Astrocyte (in vitro differentiated cells and primary cell): ENCODE data around the gene VAV2. TPM values are rescaled to one million over a fixed set of nuclear protein-coding genes. Genes with fewer than 3 reads are reported as not detected.
"Not testable (repeated sequence)": the region's sequence is repeated elsewhere in the genome, so short reads cannot be mapped to it uniquely, and the experiment has no call there.

Experiments used
- DNase-seq: peaks from one replicate; pipeline ENCODE4 v3.0.0-alpha.2; 2010; ENCODE audit warnings: low read depth
- FAIRE-seq: peaks from 2 replicates; lab custom pipeline; 2011; peaks lifted over from hg19 to GRCh38; lab: Jason Lieb, UNC
- H2AFZ ChIP-seq: 2 replicates; pipeline ENCODE4 v1.6.0; 2012; ENCODE audit warnings: low read depth, low read length, inconsistent platforms
- H3K27ac ChIP-seq: 2 replicates; pipeline ENCODE4 v1.5.1; 2011; ENCODE audit warnings: low read depth, low read length, inconsistent platforms
- H3K27me3 ChIP-seq: 2 replicates; pipeline ENCODE4 v1.6.0; 2011; ENCODE audit warnings: low read length, inconsistent platforms; ENCODE audit not compliant: insufficient read depth
- H3K36me3 ChIP-seq: 2 replicates; pipeline ENCODE4 v1.5.1; 2011; ENCODE audit warnings: low read length, inconsistent platforms; ENCODE audit not compliant: insufficient read depth
- H3K4me1 ChIP-seq: 2 replicates; pipeline ENCODE4 v1.5.1; 2011; ENCODE audit warnings: low read length, inconsistent platforms; ENCODE audit not compliant: insufficient read depth
- H3K4me2 ChIP-seq: 2 replicates; pipeline ENCODE4 v1.6.0; 2012; ENCODE audit warnings: low read length, inconsistent platforms
- H3K4me3 ChIP-seq: 2 replicates; pipeline ENCODE4 v1.5.1; 2011; ENCODE audit warnings: low read depth, mild to moderate bottlenecking, low read length, inconsistent platforms; ENCODE audit not compliant: insufficient read depth
- H3K79me2 ChIP-seq: 2 replicates; pipeline ENCODE4 v1.6.0; 2012; ENCODE audit warnings: mild to moderate bottlenecking, low read length, inconsistent platforms; ENCODE audit not compliant: insufficient read depth
- H3K9ac ChIP-seq: 2 replicates; pipeline ENCODE4 v1.6.0; 2012; ENCODE audit warnings: mild to moderate bottlenecking, low read length, inconsistent platforms
- H3K9me3 ChIP-seq: 2 replicates; pipeline ENCODE4 v1.5.1; 2012; ENCODE audit warnings: low read depth, mild to moderate bottlenecking, low read length, inconsistent platforms; ENCODE audit not compliant: insufficient read depth
- H4K20me1 ChIP-seq: 2 replicates; pipeline ENCODE4 v1.6.0; 2012; ENCODE audit warnings: low read length, inconsistent platforms; ENCODE audit not compliant: insufficient read depth
- H3K27ac Mint-ChIP-seq: one replicate; pipeline ENCODE4 v1.8.0; 2021; ENCODE audit warnings: mild to moderate bottlenecking, mixed read lengths; ENCODE audit not compliant: unreplicated experiment
- H3K27me3 Mint-ChIP-seq: one replicate; pipeline ENCODE4 v1.8.0; 2021; ENCODE audit warnings: low read depth, mixed read lengths; ENCODE audit not compliant: unreplicated experiment
- H3K36me3 Mint-ChIP-seq: one replicate; pipeline ENCODE4 v1.8.0; 2021; ENCODE audit warnings: low read depth, mixed read lengths; ENCODE audit not compliant: unreplicated experiment
- H3K4me1 Mint-ChIP-seq: one replicate; pipeline ENCODE4 v1.8.0; 2021; ENCODE audit warnings: low read depth, mixed read lengths; ENCODE audit not compliant: unreplicated experiment
- H3K4me3 Mint-ChIP-seq: one replicate; pipeline ENCODE4 v1.8.0; 2021; ENCODE audit warnings: mild to moderate bottlenecking, moderate library complexity, mixed read lengths; ENCODE audit not compliant: unreplicated experiment
- H3K9me3 Mint-ChIP-seq: one replicate; pipeline ENCODE4 v1.8.0; 2021; ENCODE audit warnings: mild to moderate bottlenecking, mixed read lengths; ENCODE audit not compliant: unreplicated experiment
- EZH2 ChIP-seq: IDR thresholded peaks from 2 replicates; pipeline ENCODE4 v1.6.1; 2012; ENCODE audit warnings: mild to moderate bottlenecking, low read length, inconsistent platforms; ENCODE audit not compliant: insufficient read depth
- total RNA-seq: library from RNA; stranded (reverse); gene quantifications from 2 replicates; pipeline ENCODE4 v1.2.1, GENCODE V29; 2021
- TF ChIP-seq, protein P1 (sequence below): IDR thresholded peaks from 2 replicates; pipeline ENCODE4 v1.5.1; 2011; ENCODE audit warnings: low read depth, mild to moderate bottlenecking, inconsistent platforms, low read length, moderate library complexity; ENCODE audit not compliant: insufficient read depth

Gene VAV2
- total RNA-seq, 1 donor from 2014 or later: 36.5 TPM

DNA sequence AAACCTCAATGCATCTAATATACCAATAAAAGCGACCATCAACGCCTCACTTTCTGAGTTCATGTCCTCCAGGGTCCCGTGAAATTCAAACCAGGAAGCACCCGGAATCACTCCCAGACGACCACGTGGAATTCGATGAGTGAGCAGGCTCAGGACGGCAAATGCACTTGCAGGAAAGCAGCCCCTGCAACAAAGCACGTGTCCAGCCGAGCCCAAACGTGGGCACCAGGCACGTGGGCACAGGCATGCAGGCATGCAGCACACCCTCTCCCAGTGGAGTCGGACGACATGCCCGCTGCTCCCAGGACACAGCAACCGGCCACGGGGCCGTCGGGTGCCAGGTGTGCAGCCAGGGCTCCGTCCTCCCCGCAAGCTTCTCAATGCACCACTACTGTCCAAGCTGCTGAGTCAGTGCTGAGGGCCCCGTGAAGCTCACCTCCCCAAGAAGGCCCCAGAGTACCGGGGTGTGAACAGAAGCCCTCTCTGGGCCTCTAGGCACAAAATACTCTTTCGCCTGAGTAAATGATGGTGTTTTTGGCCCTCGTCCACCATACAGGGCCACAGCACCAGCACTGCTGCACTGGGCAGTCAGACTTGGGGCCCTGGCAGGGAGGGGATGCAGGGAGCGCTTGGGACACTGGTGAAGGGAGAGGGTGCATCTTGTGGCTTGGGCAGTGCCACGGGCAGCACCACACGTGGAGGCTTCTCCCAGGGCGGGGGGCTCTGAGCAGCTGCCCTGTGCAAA is 87.6 kb downstream of the VAV2 start:
- Mint-ChIP-seq H3K4me3 (no peak overlapping the region), H3K27me3 (no peaks in the 10 kb centered on the region), H3K27ac (no peak overlapping the region), H3K36me3 (peaks cover 5% of the 10 kb centered on the region), H3K9me3 (no peaks in the 10 kb centered on the region), H3K4me1 (peaks cover 7% of the 10 kb centered on the region)
- H2AFZ ChIP-seq: no peak overlapping the region
- no peak overlapping the region for H3K4me2 ChIP-seq
- peaks cover 6% of the 10 kb centered on the region for H3K4me1 ChIP-seq
- peaks cover 83% of the 10 kb centered on the region for H4K20me1 ChIP-seq
- H3K79me2 ChIP-seq: peaks cover 88% of the 10 kb centered on the region
- no peak overlapping the region for H3K9ac ChIP-seq
- TF ChIP-seq, protein P1, sequence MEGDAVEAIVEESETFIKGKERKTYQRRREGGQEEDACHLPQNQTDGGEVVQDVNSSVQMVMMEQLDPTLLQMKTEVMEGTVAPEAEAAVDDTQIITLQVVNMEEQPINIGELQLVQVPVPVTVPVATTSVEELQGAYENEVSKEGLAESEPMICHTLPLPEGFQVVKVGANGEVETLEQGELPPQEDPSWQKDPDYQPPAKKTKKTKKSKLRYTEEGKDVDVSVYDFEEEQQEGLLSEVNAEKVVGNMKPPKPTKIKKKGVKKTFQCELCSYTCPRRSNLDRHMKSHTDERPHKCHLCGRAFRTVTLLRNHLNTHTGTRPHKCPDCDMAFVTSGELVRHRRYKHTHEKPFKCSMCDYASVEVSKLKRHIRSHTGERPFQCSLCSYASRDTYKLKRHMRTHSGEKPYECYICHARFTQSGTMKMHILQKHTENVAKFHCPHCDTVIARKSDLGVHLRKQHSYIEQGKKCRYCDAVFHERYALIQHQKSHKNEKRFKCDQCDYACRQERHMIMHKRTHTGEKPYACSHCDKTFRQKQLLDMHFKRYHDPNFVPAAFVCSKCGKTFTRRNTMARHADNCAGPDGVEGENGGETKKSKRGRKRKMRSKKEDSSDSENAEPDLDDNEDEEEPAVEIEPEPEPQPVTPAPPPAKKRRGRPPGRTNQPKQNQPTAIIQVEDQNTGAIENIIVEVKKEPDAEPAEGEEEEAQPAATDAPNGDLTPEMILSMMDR: no peak
- TF ChIP-seq EZH2: no peak
- no peak overlapping the region for H3K27ac ChIP-seq
- H3K27me3 ChIP-seq: no peaks in the 10 kb centered on the region
- DNase-seq (peak; percentile 13), FAIRE-seq (no peak)
- no peaks in the 10 kb centered on the region for H3K9me3 ChIP-seq
- H3K36me3 ChIP-seq: no peaks in the 10 kb centered on the region
- H3K4me3 ChIP-seq: no peak overlapping the region

DNA sequence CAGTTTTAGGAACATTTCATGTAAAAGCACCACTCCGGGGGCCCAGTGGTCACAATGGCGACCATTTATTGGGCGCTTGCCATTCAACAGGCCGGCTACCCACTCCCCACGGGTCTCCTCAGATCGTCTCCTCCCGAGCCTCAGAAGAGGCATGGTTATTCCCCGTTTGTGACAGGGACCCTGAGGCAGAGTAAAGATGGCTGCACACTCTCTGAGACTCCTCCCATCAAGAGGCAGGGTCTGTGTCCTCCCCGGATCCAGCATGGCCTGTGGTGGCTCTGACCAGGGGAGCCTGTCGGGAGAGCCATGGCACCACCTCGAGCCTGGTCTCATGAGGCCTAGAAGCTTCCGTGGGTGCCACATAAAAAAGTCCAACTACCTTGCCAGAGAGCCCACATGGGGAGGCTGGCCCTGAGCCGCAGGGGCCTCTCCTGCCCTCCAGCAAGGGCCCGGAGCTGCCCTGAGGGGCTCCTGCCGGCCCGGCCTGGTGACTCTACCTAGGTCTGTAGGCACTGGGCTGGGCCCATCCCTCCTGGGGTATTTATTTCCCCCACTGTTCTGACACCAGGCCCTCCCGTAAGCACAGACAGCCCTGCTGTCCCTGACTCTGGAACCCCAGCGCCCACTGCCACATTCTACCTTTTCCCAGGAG is 90.8 kb downstream of the VAV2 start:
- H3K9me3 ChIP-seq: no peaks in the 10 kb centered on the region
- no peaks in the 10 kb centered on the region for H3K36me3 ChIP-seq
- Mint-ChIP-seq H3K4me3 (no peak overlapping the region), H3K4me1 (peaks cover 5% of the 10 kb centered on the region), H3K9me3 (no peaks in the 10 kb centered on the region), H3K36me3 (peaks cover 8% of the 10 kb centered on the region), H3K27ac (no peak overlapping the region), H3K27me3 (no peaks in the 10 kb centered on the region)
- TF ChIP-seq, protein P1: no peak
- no peak for TF ChIP-seq EZH2
- H3K79me2 ChIP-seq: peaks cover 75% of the 10 kb centered on the region
- H2AFZ ChIP-seq: no peak overlapping the region
- no peak overlapping the region for H3K9ac ChIP-seq
- H3K27me3 ChIP-seq: no peaks in the 10 kb centered on the region
- no peak overlapping the region for H3K27ac ChIP-seq
- no peak overlapping the region for H3K4me2 ChIP-seq
- H3K4me1 ChIP-seq: peaks cover 3% of the 10 kb centered on the region
- H3K4me3 ChIP-seq: no peak overlapping the region
- DNase-seq: no peak
- no peak for FAIRE-seq
- H4K20me1 ChIP-seq: peaks cover 66% of the 10 kb centered on the region

DNA sequence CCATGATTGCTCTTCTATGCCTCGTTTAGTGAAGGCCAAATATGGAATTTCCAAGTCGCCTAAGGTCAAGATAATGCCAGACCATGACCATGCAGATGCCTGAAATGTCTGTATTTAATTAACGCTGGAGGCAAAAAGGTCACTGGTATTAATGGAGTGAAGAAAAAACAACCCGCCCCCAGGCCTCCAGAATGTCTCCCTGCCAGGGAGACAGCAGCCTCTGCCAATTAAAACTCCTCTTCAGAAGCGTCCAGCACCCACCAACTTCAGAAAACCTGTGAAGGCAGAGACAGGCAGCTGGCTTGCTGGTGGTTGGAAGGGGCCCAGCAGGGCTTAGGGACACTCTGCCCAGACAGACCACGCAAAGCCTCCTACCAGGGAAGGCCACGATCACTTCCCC is 94.4 kb downstream of the VAV2 start:
- Histone ChIP-seq H3K4me1 (no peaks in the 10 kb centered on the region), H3K4me2 (no peak overlapping the region), H3K9me3 (no peaks in the 10 kb centered on the region), H3K27ac (no peak overlapping the region), H3K27me3 (no peaks in the 10 kb centered on the region), H3K36me3 (no peaks in the 10 kb centered on the region), H3K79me2 (peaks cover 58% of the 10 kb centered on the region), H3K4me3 (no peak overlapping the region), H4K20me1 (peaks cover 38% of the 10 kb centered on the region), H2AFZ (no peak overlapping the region), H3K9ac (no peak overlapping the region)
- TF ChIP-seq, protein P1: no peak
- DNase-seq: no peak
- Mint-ChIP-seq H3K4me3 (no peak overlapping the region), H3K4me1 (no peaks in the 10 kb centered on the region), H3K9me3 (no peaks in the 10 kb centered on the region), H3K27me3 (no peaks in the 10 kb centered on the region), H3K27ac (no peak overlapping the region), H3K36me3 (peaks cover 8% of the 10 kb centered on the region)
- no peak for FAIRE-seq

DNA sequence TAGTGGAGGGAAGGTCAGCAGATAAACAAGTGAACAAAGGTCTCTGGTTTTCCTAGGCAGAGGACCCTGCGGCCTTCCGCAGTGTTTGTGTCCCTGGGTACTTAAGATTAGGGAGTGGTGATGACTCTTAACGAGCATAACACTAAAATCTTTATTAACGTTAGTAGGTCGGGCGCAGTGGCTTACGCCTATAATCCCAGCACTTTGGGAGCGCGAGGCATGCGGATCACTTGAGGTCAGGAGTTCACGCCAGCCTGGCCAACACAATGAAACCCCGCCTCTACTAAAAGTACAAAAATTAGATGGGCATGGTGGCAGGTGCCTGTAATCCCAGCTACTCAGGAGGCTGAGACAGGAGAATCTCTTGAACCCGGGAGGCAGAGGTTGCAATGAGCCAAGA is 96.1 kb downstream of the VAV2 start:
- DNase-seq, H3K4me2 ChIP-seq, H3K9me3 ChIP-seq, H3K4me3 Mint-ChIP-seq, H3K9ac ChIP-seq, H3K4me1 ChIP-seq, H3K4me1 Mint-ChIP-seq, H3K27me3 Mint-ChIP-seq, H3K36me3 ChIP-seq, H3K9me3 Mint-ChIP-seq, H3K27ac Mint-ChIP-seq, FAIRE-seq, H3K27me3 ChIP-seq, H3K27ac ChIP-seq, H3K4me3 ChIP-seq, H2AFZ ChIP-seq: not testable (repeated sequence)
- peaks cover 13% of the 10 kb centered on the region for H3K36me3 Mint-ChIP-seq
- Histone ChIP-seq H3K79me2 (peaks cover 47% of the 10 kb centered on the region), H4K20me1 (peaks cover 27% of the 10 kb centered on the region)
